Osteoblast (primary cell): Measurements from ENCODE around the gene AKR7A3. TPM values are rescaled to one million over a fixed set of nuclear protein-coding genes. Genes with fewer than 3 reads are reported as not detected.
"Not testable (repeated sequence)": the region's sequence is repeated elsewhere in the genome, so short reads cannot be mapped to it uniquely, and the experiment has no call there.

Source experiments
- DNase-seq: peaks from one replicate; pipeline ENCODE4 v3.0.0; 2011; ENCODE audit warnings: low spot score, mixed read lengths; ENCODE audit not compliant: insufficient read length; ENCODE audit errors: missing footprints
- H2AFZ ChIP-seq: 2 replicates; pipeline ENCODE4 v1.6.0; 2011; ENCODE audit warnings: mild to moderate bottlenecking, low read length
- H3K27ac ChIP-seq: 2 replicates; pipeline ENCODE4 v1.5.1; 2011; ENCODE audit warnings: mild to moderate bottlenecking, low read depth, low read length, moderate library complexity
- H3K27me3 ChIP-seq: 2 replicates; pipeline ENCODE4 v1.6.0; 2012; ENCODE audit warnings: mild to moderate bottlenecking, control low read depth, inconsistent platforms, low read length, moderate library complexity; ENCODE audit not compliant: insufficient read depth
- H3K36me3 ChIP-seq: 2 replicates; pipeline ENCODE4 v1.5.1; 2011; ENCODE audit warnings: mild to moderate bottlenecking, low read length, control low read depth, moderate library complexity; ENCODE audit not compliant: insufficient read depth
- H3K4me1 ChIP-seq: 2 replicates; pipeline ENCODE4 v1.5.1; 2011; ENCODE audit warnings: mild to moderate bottlenecking, low read length, control low read depth, moderate library complexity; ENCODE audit not compliant: insufficient read depth
- H3K4me2 ChIP-seq: 2 replicates; pipeline ENCODE4 v1.6.0; 2011; ENCODE audit warnings: mild to moderate bottlenecking, low read length; ENCODE audit not compliant: insufficient read depth
- H3K4me3 ChIP-seq: fragments of 200-600 bp; sonication (generic); 3 replicates; pipeline ENCODE4 v1.5.1; 2012; ENCODE audit warnings: mild to moderate bottlenecking, low read length, inconsistent platforms; ENCODE audit not compliant: insufficient read depth
- H3K79me2 ChIP-seq: 2 replicates; pipeline ENCODE4 v1.6.0; 2012; ENCODE audit warnings: mild to moderate bottlenecking, low read length, control low read depth, inconsistent platforms; ENCODE audit not compliant: insufficient read depth
- H3K9me3 ChIP-seq: 2 replicates; pipeline ENCODE4 v1.5.1; 2011; ENCODE audit warnings: low read depth, low read length, control low read depth
- H4K20me1 ChIP-seq: 2 replicates; pipeline ENCODE4 v1.6.0; 2012; ENCODE audit warnings: mild to moderate bottlenecking, low read length, control low read depth; ENCODE audit not compliant: insufficient read depth
- total RNA-seq: library from RNA; depleted of rRNA; stranded (reverse); fragments of >200 nt; gene quantifications from 2 replicates; pipeline ENCODE4 v1.2.3, GENCODE V29; 2012
- TF ChIP-seq, protein P1 (sequence below): IDR thresholded peaks from 2 replicates; pipeline ENCODE4 v1.5.1; 2011; ENCODE audit warnings: mild to moderate bottlenecking, low read depth, low read length, moderate library complexity; ENCODE audit errors: extremely low read depth

The AKR7A3 gene
- total RNA-seq, 1 donor = 0.72 TPM

DNA sequence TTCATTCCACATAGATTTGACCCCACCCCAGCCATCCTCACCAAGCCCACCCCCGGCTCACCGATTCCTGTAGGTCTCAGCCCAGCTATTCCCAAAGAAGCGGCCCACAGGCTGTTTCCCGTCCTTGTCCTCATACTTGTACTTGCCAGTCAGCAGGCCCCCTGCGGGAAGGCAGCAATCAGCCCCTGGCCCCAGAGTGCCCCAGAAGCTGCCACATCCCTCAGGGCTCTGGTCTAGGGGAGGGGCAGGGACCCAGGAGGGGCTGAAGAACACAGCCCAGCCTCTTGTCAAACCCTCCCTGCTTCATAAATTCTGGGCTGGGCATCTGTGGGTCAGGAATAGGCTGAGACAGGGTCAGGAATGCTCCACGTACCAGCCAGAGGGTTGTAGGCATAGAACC is 18.4 kb upstream of the AKR7A3 start:
- H3K36me3 ChIP-seq = peaks cover 59% of the 10 kb centered on the region
- H3K9me3 ChIP-seq = no peaks in the 10 kb centered on the region
- TF ChIP-seq, protein P1, sequence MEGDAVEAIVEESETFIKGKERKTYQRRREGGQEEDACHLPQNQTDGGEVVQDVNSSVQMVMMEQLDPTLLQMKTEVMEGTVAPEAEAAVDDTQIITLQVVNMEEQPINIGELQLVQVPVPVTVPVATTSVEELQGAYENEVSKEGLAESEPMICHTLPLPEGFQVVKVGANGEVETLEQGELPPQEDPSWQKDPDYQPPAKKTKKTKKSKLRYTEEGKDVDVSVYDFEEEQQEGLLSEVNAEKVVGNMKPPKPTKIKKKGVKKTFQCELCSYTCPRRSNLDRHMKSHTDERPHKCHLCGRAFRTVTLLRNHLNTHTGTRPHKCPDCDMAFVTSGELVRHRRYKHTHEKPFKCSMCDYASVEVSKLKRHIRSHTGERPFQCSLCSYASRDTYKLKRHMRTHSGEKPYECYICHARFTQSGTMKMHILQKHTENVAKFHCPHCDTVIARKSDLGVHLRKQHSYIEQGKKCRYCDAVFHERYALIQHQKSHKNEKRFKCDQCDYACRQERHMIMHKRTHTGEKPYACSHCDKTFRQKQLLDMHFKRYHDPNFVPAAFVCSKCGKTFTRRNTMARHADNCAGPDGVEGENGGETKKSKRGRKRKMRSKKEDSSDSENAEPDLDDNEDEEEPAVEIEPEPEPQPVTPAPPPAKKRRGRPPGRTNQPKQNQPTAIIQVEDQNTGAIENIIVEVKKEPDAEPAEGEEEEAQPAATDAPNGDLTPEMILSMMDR = no peak
- DNase-seq = peak; percentile 14
- H3K4me3 ChIP-seq = no peak overlapping the region
- no peak overlapping the region for H3K27ac ChIP-seq
- H3K27me3 ChIP-seq = no peaks in the 10 kb centered on the region
- H3K4me2 ChIP-seq = no peak overlapping the region
- H4K20me1 ChIP-seq = peaks cover 20% of the 10 kb centered on the region
- peaks cover 14% of the 10 kb centered on the region for H3K4me1 ChIP-seq
- H2AFZ ChIP-seq = no peak overlapping the region
- peaks cover 38% of the 10 kb centered on the region for H3K79me2 ChIP-seq

- no peak overlapping the region for H3K4me3 ChIP-seq
- H3K36me3 ChIP-seq = peaks cover 65% of the 10 kb centered on the region
- no peak overlapping the region for H2AFZ ChIP-seq
- no peak overlapping the region for H3K27ac ChIP-seq
- peaks cover 28% of the 10 kb centered on the region for H3K79me2 ChIP-seq
- TF ChIP-seq, protein P1 = no peak
- no peaks in the 10 kb centered on the region for H3K27me3 ChIP-seq
- H4K20me1 ChIP-seq = peaks cover 16% of the 10 kb centered on the region
- no peak for DNase-seq
- peaks cover 9% of the 10 kb centered on the region for H3K4me1 ChIP-seq
- no peaks in the 10 kb centered on the region for H3K9me3 ChIP-seq
- no peak overlapping the region for H3K4me2 ChIP-seq
These were observed 17.3 kb upstream of the AKR7A3 start for GRCh38 chr1:19305880-19306279.

GRCh38 chr1:19304081-19304480 is 15.5 kb upstream of the AKR7A3 start:
- not testable (repeated sequence) for H2AFZ ChIP-seq, H3K27me3 ChIP-seq
- peaks cover 65% of the 10 kb centered on the region for H3K36me3 ChIP-seq

GRCh38 chr1:19300211-19300610 is 11.6 kb upstream of the AKR7A3 start:
- Histone ChIP-seq H3K9me3 (no peaks in the 10 kb centered on the region), H3K79me2 (no peaks in the 10 kb centered on the region), H3K4me3 (no peak overlapping the region), H4K20me1 (no peaks in the 10 kb centered on the region), H3K27me3 (no peaks in the 10 kb centered on the region), H2AFZ (no peak overlapping the region), H3K4me1 (no peaks in the 10 kb centered on the region), H3K4me2 (no peak overlapping the region), H3K36me3 (peaks cover 34% of the 10 kb centered on the region), H3K27ac (no peak overlapping the region)
- DNase-seq = no peak
- TF ChIP-seq, protein P1 = no peak

More at GRCh38 chr1:19304081-19304480, 15.5 kb upstream of the AKR7A3 start:
- not testable (repeated sequence) for DNase-seq, H3K9me3 ChIP-seq, H3K4me1 ChIP-seq, H4K20me1 ChIP-seq, H3K4me3 ChIP-seq, H3K4me2 ChIP-seq, H3K27ac ChIP-seq
- peaks cover 13% of the 10 kb centered on the region for H3K79me2 ChIP-seq

DNA sequence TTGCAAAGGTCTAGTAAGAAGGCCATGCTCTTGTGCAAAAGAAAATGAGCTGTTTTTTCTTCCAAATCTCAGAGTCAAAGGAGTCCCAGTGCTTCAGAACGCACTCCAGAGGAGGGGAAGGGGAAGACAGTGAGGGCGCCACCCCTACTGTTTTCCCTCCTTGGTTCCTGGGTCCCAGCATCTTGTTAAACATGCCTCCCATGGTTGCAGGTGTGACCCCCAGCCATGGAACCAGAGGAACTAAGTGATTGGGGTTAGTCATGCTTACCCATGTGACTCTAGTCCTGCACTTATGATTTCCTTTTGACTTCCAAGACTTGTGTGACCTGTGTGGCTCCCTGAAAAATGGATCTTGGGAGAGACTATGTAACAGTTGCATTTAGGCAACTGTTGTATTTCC is 6.1 kb upstream of the AKR7A3 start:
- peaks cover 7% of the 10 kb centered on the region for H3K36me3 ChIP-seq
- H3K4me3 ChIP-seq = no peak overlapping the region
- no peaks in the 10 kb centered on the region for H3K79me2 ChIP-seq
- H3K9me3 ChIP-seq = peaks cover 8% of the 10 kb centered on the region
- no peaks in the 10 kb centered on the region for H3K27me3 ChIP-seq
- no peak overlapping the region for H2AFZ ChIP-seq
- H3K4me1 ChIP-seq = peaks cover 8% of the 10 kb centered on the region
- no peak overlapping the region for H3K4me2 ChIP-seq
- H4K20me1 ChIP-seq = no peaks in the 10 kb centered on the region
- no peak overlapping the region for H3K27ac ChIP-seq
- DNase-seq = no peak
- TF ChIP-seq, protein P1 = no peak
